HG03354 (cell line): Measurements from ENCODE around the gene ST6GALNAC2.

Experiments
- ATAC-seq: cut with Tn5 transposase; IDR thresholded peaks from one replicate; pipeline ENCODE4 v1.9.1; 2021; ENCODE audit warnings: mild to moderate bottlenecking; ENCODE audit not compliant: unreplicated experiment, poor library complexity, severe bottlenecking

ST6GALNAC2 gene

GRCh38 chr17:76558198-76559095, 27.2 kb downstream of the ST6GALNAC2 start:
- ATAC-seq: no peak

GRCh38 chr17:76557368-76558197, 28.1 kb downstream of the ST6GALNAC2 start:
- peak; percentile 88 for ATAC-seq

GRCh38 chr17:76556765-76557367, 28.8 kb downstream of the ST6GALNAC2 start:
- ATAC-seq: peak; percentile 32

- ATAC-seq: no peak
Observed at GRCh38 chr17:76554131-76554530, 31.5 kb downstream of the ST6GALNAC2 start.

DNA sequence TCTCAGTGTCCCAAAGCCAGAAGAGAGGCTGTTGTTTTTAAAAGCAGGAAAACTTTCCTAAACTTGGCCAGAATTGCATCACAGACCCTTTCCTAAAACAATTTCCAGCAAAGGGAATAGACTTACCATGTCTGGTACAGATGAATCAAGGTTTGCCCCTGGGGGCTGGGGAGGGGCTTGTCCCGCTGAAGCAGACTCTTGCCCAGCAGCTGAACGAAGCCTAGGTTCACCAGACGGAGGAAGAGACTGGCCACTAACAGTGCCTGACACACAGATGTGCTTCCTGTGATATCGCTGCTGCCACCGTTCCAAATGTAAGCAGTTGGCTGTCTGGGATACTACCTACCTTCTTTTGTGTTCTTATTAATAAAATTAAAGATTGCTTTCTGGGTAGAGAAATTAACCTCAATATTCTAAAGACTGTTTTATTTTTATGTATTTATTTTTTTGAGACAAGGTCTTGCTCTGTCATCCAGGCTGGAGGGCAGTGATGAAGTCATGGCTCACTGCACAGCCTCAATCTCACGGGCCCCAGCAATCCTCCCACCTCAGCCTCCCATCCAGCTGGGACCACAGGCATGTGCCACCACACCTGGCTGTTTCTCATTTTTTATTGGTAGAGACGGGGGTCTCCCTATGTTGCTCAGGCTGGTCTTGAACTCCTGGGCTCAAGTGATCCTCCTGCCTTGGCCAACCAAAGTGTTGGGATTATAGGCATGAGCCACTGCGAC, 32.3 kb downstream of the ST6GALNAC2 start:
- ATAC-seq: no peak

DNA sequence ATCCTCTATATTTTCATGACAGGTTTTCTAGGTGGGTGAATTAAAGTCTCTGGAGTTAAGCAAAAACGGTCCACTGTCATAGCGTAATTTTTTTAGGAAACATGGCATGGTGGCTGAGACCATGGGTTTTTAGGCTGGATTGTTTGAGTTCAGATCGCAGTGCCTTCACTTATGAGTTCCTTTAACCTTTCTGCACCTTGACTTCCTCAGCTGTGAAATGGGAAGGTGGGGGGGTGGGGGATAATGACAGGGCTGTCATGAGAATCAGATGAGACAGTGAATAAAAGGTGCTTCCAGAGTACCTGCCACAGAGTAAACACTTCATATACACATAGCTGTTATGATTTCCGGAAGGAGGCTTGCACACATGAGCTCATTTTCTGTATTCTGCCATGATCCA, 34.0 kb downstream of the ST6GALNAC2 start:
- ATAC-seq: no peak

- no peak for ATAC-seq
Observed at GRCh38 chr17:76550712-76551615, 34.7 kb downstream of the ST6GALNAC2 start.

DNA sequence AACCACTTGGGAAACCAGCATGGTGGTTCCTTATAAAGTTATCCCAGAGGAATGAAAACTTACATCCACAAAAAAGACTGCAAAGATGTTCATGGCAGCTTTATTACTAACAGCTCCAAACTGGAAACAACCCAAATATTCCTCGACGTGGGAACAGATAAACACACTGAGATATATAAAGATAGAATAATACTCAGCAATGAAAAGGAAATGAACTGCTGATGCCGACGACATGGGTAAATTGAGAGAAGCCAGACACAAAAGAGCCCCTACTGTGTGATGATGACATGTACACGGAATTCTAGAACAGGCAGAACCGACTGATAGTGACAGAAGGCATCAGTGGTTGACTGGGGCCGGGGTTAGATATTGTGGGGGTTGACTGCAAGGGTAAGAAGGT, 36.1 kb downstream of the ST6GALNAC2 start:
- no peak for ATAC-seq

- no peak for ATAC-seq
Observed at GRCh38 chr17:76549215-76549518, 36.5 kb downstream of the ST6GALNAC2 start.

DNA sequence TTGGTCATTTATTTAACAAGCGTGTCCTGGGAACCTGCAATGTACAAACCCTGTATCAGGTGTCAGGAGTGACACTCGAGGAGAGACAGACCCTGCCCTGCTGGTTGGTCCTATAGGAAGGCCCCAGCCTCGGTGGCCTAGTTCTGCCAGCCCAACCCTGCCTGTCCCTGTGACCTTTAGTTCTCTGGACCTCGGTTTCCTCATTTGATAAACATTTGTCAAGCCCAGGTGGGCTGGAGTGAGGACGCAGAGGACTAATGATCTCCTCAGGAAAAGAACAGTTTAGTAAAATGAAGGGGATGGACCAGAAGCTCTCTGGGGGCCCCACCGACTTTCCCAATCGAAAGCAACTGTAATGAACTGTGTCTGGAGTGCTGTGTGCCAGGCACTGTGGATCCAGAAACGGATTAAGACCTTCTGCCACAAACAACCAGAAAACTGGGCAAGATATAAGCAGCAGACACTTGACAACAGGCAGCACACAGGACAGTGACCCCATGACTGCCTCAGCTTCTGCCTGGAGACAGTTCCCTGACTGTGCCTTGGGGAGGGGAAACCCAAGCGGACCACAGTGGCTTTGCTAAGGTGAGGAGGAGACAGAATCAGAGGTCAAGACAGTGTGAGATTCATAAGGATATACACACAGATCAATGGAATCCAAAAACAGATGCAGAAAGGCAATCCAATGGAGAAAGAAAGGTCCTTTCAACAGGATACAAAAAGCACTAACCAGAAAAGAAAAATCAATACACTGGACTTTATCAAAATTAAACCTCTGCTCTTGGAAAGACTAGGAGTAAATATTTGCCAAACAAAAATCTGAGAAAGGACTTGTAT, 37.1 kb downstream of the ST6GALNAC2 start:
- no peak for ATAC-seq

DNA sequence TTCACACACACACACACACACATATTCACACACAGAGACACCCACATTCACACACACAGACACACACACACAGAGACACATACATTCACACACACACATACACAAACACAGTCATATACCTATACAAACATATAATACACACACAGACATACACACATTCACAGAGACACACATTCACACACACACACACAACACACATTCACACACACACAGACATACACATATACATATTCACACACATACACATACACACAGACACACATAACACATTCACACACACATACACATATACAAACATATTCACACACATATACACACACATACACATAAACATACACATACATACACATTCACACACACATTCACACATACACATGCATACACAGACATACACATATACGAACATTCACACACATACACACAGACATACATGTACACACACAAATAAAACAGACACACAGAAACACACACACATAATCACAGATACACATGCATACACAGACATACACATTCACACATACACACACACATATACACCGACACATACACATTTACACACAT, 37.9 kb downstream of the ST6GALNAC2 start:
- ATAC-seq: no peak

DNA sequence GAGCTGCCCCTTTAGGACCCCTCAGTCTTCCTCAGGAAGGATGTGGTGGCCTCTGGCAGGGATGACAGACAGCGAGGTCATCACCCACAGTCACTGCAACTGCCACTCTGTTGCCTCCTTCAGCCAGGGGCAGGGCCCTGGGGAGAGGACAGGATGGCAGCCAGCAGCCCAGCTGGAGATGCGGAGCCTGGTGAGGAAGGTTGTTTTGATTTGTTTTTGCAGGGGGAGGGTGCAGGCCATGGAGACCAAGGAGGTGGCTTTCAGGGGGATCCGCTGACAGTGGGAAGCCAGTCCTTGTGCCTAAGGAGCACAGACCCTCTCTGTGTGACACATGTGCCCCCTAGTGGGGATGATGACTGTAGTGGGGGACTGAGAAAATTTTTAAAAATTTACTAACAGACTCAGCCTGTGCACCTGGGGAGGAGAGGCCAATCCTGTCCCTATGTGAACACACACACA, 38.4 kb downstream of the ST6GALNAC2 start:
- peak; percentile 57 for ATAC-seq

DNA sequence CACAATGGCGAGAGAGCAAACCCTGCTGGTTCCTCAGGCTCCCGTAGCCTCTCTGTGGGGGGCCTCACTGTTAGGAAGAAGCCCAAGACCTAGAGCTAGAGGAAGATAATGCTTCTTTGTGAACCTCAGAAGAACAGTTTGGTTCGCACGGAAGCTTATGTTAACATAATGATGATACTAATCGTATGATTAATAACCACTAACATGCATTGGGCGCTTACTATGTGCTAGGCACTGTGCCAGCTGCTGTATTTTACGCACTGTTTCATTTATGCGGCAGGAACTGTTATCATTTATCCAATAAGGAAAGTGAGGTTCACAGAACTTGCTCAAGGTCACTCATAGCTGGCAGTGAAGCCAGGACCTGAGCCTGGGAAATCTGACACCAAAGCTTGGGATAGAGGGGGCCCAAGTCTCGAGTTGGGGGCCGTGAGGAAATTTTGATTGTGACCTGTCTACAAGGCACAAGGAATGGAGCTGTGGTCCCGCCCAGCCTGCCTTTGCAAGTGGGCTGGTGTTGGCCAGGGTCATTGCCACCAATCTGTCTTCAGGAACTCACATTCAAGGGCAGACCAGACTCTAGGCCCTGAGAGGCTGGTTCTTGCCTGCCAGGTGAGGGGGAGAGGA, 39.0 kb downstream of the ST6GALNAC2 start:
- ATAC-seq: no peak

DNA sequence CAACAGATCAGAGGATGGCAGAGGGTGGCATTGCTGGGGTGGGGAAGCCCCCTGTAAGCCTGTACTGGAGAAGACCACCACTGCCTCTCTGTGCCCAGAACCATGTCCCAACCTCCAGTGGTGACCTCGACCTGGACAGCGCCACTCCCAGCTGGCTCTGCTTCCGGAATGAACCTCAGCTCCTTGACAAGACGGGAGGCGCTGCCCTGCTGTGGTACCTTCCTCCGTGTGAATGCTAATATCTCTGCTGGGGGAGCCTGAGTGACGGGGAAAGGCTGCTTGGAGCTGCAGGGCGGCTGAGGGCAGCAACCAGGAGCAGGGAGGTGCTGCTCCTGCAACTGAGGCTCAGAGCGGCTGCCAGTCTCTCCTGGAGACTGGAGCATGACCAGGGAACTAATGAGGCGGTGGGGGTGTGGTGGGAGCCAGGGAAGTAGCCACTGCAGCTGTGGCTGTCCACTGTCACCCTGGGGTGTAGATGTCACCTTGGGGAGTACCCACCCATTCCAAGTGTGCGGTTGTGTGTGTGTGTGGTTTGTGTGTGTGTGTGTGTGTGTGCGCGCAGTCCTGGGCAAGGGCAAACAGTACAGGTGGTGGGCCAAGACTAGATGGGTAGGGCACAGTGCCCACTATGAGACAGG, 39.6 kb downstream of the ST6GALNAC2 start:
- ATAC-seq: no peak

GRCh38 chr17:76544546-76545365, 40.9 kb downstream of the ST6GALNAC2 start:
- no peak for ATAC-seq
